Measurements from ENCODE around the gene RAB27A. TPM values are rescaled to one million over a fixed set of nuclear protein-coding genes. Genes with fewer than 3 reads are reported as not detected.
A peak's percentile ranks its signal among the peaks of the same experiment; 100 is the strongest.
"Not testable (repeated sequence)": the region's sequence is repeated elsewhere in the genome, so short reads cannot be mapped to it uniquely, and the experiment has no call there.

RAB27A gene
- 9.6 and 12.4 TPM in 2 replicates for total RNA-seq

DNA sequence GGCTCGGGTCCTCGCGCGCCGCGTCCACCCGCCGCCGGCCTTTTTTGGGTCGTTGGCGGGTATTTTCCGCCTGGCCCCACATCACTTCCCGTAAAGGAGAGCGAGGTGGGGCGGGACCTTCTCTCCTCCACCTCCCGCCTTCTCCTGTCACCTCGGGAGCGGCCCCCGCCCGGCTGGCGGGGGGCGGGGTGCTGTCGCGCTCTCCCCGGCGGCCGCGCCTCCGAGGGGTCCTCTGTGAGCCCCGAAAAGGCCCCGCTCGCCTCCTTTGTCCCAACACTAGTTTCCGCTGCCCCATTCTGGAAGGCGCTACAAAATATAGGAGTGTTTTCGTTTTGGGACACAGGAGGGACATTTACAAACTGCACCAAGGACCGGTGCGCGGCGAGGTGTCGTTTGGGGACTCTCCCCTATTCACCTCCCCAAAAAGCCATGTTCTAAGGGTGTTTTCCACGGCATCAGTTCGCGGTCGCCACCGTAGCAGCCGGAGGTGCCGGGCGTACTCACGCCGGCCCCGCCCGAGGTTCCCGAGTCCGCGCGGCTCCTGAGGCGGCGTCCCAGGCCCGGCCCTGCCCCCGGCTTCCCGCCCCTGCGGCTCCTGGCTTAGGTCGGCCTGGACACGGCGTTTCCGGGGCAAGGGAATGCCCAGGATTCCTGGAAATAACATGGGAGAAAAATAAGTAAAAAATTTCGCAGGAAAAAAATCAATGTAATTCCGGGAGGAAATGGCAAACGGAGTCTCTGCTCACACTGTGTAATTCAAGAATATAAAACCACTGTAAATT is at the start of gene RAB27A:
TSS of gene RAB27A (minus strand) at position 68 of the 782 bp plus-strand sequence. CDS start 54,879 bp downstream, outside the sequence.
- no peak for DNase-seq (ENCODE audit: extremely low read depth, low read depth, low spot score)

DNA sequence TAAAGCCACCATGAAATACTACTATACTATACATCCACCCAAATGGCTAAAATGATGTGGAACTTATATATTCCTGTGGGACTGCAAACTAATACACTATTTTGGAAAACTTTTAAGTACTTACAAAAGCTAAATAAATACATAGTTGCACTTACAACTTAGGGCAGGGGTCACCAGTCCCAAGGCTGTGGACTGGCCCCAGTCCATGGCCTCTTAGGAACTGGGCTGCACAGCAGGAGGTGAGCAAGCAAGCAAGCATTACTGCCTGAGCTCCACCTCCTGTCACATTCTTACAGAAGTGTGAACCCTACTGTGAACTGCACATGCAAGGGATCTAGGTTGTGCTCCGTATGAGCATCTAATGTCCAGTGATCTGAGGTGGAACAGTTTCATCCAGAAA is 47.5 kb upstream of the RAB27A start:
- DNase-seq (ENCODE audit: extremely low read depth, low read depth, low spot score) = no peak

DNA sequence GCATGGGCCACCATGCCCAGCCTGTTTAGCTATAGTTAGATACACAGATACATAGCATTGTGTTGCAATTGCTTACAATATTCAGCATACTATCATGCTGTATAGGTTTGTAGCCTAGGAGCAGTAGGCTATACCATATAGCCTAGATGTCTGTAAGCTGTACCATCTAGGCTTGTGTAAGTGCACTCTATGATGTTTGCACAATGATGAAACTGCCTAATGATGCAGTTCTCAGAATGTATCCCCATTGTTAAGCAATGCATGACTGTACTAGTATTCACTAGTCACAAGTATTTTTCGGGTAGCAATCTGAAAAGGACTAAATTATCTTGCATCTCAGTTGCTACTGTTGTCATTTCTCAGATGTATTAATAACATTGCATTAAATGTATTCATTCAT is 45.4 kb upstream of the RAB27A start:
- no peak for DNase-seq (ENCODE audit: extremely low read depth, low read depth, low spot score)

DNA sequence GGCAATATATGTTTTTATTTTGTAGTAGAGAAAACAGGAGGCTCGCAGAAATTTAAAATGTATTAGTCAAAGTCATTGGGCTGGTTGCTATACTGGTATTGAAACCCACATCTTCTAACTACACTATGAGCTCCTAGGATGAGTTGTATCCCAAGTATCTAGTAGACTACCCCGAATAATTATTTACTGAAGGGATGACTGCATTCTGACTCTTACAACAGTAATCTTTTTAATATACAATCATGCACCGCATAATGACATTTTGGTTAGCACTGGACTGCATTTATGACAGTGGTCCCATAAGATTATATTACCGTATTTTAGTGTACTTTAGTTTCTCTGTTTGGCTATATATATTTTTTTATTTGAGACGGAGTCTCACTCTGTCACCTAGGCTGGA is 44.8 kb upstream of the RAB27A start:
- no peak for DNase-seq (ENCODE audit: extremely low read depth, low read depth, low spot score)

DNA sequence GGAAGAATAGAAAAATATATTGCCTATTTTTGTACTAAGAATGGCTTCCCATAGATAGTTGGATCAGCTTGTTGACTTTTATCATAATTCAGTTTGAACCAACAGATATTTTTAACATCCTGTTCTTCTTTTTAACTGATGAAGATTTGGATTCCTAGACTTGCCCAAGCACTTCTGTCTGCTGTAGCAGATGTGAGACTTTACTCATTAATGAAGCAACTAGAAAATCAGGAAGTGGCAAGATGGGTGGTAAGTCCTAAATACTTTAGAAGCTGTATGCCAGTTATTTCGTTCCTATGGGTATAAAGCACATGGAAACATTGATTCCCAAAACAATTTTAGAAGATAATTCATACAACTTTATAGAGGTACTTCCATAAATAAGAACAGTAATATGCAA is 37.8 kb upstream of the RAB27A start:
- no peak for DNase-seq (ENCODE audit: extremely low read depth, low read depth, low spot score)

DNA sequence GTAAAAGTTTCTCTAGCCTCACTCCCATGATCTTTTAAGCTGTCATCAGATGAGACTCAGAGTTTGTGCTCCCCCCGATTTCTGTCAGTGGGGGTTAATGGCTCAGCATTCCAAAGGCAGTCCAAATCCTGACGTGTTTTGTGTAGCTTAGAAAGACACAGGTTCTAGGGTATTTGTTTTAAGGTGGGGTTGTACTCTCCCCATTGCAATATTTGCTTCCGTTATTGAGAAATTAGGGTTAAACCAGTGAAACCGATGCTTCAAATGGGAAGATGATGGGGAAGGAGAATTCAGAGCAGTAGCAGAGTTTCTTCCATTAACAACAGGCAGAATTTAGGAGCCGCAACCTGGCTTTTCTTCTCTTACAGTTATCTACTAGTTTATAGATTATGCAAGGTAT is 32.9 kb upstream of the RAB27A start:
- no peak for DNase-seq (ENCODE audit: extremely low read depth, low read depth, low spot score)

DNA sequence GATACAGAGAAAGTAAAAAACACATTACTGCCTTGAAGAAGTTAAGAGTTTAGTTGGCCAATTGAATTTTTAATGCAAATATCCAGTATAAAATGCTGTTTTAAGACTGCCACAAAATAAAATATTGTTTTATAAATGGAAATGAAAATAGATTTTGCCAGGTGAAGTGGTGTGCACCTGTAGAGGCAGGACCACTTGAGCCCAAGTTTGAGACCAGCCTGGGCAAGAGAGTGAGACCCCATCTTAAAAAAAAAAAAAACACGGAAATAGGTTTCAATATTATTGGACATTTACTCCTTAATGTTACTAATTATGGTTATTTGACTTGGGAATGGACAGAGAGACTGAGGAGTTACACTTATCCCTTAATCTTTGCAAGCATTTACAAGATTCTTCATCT is 31.4 kb upstream of the RAB27A start:
- no peak for DNase-seq (ENCODE audit: extremely low read depth, low read depth, low spot score)

DNA sequence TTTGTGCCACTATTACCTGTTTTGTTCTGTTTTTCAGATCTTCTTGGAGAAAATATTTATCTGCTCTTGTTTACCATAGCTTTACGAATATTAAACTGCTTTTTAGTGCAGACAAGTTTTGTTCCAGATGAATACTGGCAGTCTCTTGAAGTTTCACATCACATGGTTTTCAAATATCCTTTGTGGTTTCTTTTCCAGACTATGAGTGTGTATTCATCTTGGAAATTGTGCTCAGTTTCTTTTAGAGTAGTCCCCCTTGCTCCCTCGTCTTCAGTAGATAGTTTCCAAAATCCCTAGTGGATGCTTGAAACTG is 30.6 kb upstream of the RAB27A start:
- no peak for DNase-seq (ENCODE audit: extremely low read depth, low read depth, low spot score)

DNA sequence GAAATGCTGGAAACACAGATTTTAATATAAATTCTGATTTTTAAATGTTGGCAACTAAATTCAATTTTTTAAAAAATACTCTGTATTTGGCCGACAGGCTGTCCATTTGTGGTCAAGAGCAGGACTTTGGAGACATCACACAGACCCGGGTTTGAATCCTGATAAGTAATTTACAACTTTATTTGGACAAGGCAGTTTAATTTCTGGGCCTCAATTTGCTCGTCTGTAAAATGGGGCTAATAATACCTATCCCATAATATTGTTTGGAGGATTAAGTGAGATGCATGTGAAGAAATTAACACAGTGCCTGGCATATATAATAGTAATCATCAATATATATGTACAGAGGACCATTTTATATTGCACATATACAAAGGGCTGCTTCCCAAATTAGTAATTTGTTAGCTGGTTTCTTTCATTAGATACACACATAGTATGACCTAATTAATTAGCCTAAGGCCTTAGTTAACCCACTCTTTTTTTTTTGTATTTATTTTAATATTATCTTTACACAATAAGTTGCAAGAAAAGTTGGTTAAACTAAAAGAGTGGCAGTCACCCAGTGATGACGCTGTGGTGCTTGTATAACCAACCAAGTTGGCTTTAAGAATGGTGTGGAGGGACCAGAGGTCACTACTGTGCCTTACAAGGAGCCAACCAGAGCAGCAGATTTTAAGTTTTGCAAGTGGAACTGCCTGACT is 30.1 kb upstream of the RAB27A start:
- DNase-seq (ENCODE audit: extremely low read depth, low read depth, low spot score) = no peak

DNA sequence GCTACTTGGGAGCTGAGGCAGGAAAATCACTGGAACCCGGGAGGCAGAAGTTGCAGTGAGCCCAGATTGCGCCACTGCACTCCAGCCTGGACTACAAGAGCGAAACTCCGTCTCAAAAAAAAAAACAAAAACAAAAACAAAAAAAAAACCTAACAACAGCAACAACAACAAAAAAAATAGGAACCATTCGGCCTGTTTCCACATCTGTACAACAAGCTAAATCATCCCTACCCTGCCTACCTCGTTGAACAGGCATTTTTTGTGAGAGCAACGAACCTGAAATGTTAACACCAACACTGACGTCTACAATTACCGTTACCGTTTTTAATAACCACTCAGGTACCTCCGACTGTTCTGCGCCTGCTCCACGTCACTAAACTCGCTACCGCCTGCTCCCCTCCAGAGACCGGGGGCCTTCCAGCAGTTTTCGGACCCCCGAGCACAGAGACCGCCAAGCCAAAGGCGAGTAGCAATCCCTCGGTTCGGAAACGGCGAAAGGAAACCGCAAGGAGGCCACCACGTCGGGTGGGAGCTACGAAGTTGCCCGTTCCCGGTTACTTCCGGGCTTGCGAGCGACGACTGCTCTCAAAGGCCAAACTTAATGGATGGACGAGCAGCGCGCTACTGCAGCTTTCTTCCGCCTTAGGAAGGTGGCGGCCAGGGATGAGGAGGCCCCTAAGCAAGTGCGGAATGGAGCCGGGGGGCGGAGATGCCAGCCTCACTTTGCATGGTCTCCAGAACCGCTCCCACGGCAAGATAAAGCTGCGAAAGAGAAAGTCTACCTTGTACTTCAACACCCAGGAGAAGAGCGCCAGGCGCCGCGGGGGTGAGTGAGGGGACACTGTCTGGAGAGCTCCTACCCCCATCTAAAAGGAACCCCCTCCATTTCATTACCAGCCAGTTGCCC is 29.2 kb upstream of the RAB27A start, which contains the start of the genes PIGB and PIGBOS1:
TSS of gene PIGB (plus strand) at position 635 of the 907 bp plus-strand sequence. CDS start at position 664, 29 bp downstream.
TSS of gene PIGBOS1 (minus strand) at position 536 of the 907 bp plus-strand sequence. CDS start 1,331 bp downstream, outside the sequence.
- peak; percentile 62 for DNase-seq (ENCODE audit: extremely low read depth, low read depth, low spot score)

DNA sequence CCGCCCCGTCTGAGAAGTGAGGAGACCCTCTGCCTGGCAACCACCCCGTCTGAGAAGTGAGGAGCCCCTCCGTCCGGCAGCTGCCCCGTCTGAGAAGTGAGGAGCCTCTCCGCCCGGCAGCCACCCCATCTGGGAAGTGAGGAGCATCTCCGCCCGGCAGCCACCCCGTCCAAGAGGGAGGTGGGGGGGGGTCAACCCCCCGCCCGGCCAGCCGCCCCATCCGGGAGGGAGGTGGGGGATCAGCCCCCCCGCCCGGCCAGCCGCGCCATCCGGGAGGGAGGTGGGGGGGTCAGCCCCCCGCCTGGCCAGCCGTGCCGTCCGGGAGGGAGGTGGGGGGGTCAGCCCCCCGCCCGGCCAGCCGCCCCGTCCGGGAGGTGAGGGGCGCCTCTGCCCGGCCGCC is 13.2 kb upstream of the RAB27A start:
- not testable (repeated sequence) for DNase-seq (ENCODE audit: extremely low read depth, low read depth, low spot score)

DNA sequence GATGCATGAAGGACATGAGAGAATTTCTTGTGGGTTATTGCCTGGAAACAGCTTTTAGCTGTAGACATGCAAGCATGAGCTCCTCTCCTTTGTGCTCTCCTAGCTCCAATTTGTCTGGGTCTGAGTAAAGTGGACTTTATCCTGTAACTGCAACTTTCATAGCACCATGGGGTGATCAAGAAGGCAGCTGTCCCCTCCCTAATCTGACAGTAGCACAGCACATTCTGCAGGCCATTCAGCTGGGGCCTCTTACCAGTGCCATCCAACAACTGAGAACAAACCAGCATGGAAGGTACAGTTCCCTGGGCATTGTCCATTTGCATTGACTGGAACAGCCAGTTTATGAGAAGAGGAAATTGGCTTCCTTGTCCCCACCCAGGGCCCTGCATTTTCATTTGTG is 7.7 kb upstream of the RAB27A start:
- no peak for DNase-seq (ENCODE audit: extremely low read depth, low read depth, low spot score)

DNA sequence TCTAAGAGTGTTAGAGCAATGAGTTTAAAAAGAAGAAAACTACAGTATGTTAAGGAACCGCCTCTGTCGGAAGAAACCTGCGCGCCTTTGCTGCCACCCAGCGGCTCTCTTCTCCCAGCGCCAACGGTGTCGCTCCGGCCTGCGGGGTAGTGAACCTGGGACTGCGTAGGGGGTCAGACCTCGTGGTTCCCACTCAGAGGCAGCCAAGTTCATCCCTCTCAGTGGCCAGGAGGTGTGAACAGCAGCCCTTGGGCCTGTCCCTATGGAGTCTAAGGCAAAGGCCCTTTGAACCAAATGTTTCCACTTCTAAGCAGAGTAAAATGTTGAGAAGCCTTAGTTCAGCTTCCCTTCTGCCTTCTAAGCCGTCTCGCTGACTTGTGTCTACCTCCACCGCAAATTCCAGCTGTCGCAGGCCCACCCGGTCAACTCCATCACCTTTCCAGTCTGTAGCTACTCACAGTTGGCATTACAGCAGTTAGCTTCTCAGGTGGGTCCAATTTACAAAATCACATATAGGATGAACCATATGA is 980 bp upstream of the RAB27A start:
- no peak for DNase-seq (ENCODE audit: extremely low read depth, low read depth, low spot score)

DNA sequence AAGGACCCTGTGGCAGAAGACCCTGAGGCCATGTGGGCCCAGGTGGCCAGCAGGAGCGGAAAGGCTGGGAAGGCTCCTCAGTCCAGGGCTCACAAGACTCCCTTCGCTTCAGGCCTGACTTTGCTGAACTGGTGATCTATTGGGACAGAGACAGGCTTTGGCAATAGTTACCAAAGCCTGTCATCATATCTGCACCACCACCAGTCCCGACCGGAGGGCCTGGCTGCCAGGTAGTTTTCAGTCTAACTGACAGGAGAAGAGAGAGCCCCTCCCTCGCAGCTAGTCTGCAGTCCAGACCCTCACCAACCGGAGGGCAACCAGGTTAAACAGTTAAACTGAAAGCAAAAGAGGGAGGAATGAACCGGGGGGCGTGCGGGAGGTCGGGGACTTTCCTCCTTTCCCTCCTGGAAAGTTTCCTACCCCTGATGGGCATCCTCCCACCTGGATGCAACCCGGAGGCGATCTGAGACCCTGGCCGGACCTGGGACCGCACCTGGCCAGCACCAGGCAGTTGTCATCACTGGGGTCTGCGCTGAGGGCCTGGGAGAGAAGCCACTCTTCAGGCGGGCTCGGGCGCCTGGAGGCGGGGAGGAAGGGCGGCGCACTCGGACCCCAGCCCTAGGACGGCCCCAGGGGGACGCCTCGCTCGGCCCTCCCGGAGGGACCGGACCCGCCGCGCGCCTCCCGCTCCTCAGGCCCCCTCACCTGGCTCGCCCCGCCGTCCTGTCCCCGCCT is 435 bp downstream of the RAB27A start:
- no peak for DNase-seq (ENCODE audit: extremely low read depth, low read depth, low spot score)

DNA sequence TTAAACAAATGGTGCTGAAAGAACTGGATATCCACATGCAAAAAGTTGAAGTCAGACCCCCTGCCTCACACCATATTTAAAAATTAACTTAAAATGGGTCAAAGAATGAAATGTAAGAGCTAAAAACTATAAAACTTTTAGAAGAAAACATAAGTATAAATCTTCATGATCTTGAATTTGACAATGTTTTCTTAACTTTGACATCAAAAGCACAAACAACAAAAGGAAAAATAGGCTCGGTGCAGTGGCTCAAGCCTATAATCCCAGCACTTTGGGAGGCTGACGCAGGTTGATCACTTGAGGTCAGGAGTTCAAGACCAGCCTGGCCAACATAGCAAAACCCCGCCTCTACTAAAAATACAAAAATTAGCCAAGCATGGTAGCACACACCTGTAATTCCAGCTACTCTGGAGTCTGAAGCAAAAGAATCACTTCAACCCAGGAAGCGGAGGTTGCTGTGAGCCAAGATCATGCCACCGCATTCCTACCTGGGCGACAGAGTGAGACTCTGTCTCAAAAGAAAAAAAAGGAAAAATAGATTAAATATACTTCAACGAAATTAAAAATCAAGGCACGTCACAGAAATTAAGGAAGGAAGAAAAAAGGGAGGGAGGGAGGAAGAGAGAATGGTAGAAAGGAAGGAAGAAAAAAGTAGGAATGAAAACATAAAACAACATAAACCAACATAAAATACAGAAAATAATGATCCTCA is 1.5 kb downstream of the RAB27A start:
- no peak for DNase-seq (ENCODE audit: extremely low read depth, low read depth, low spot score)

DNA sequence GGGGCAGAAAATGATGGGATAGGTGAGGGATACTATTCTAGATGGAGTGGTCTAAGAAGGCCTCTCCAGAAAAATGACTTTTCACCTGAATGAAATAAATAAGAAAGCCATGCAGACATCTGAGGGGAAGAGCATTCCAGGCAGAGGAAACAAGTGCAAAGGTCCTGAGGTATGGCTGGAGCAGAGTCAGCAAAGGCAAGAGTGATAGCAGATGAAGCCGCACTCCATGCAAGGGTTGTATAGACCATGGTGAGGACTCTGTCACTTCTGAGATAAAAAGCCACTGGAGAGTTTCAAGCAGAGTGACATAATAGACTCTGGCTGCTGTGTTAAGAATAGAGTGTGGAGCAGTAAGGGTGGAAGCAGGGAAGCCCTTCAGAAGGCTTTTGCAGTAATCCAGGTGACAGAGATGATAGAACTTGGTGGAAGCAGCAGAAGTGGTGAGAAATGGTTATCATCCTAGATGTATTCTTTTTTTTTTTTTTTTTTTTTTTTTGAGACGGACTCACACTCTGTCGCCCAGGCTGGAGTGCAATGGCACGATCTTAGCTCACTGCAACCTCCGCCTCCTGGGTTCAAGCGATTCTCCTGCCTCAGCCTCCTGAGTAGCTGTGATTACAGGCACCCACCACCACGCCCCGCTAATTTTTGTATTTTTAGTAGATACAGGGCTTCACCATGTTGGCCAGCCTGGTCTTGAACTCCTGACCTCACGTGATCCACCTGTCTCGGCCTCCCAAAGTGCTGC is 3.0 kb downstream of the RAB27A start:
- not testable (repeated sequence) for DNase-seq (ENCODE audit: extremely low read depth, low read depth, low spot score)

DNA sequence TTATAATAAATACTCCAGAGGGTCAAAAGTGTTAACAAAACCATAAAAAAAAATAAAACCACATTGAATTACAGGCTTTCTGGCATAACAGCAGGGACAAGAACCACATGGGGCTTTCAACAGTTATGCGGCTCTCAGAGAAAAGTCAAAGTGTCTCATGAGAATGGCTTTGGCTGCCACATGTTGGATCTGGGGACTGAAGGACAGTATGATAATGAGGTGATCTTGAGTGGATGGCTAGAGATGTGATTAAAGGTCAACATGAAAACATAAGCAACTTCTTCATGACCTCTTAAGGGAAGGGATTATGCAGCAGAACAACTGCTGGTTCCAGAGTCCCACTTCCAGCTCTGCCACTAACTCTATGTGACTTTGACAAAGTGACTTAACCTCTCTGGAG is 5.2 kb downstream of the RAB27A start:
- no peak for DNase-seq (ENCODE audit: extremely low read depth, low read depth, low spot score)

DNA sequence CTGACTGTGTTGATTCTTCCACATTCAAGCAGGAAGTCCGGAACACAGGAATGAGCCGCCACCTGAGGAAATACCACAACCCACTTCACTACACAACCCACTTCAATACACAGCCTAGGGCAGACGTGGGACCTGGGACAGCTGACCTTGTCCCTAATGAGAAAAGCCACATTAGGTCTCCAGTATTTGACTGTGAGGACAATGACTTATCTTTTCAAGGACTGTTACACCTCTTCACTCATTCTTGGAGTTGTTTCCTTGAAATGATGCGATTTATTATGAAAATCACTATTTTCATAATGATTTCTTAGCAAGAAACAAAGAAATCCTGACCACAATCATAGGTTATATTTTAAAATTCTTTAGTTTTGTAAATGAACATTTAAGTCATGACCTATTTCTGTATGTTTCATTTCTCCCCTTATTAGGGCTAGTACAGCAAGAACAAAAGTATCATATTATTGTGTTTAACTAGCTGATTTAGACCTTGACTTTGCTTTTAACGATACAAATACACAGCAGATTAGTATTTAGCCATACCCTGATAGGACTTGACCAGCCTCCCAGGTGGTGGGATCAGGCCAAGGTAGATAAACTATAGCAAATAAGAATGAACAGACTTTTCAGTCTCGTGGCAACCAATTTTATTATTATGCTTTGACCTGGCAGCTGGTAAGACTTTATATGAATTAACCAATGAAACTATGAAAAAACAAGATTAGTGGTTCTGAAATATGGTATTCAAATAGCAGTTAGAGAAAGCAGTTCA is 6.0 kb downstream of the RAB27A start:
- DNase-seq (ENCODE audit: extremely low read depth, low read depth, low spot score) = no peak

All from glomerular endothelial cell (primary cell).